Mesenteric fat pad (tissue), 1 donor: ENCODE results near the gene UPF3A. TPM values are rescaled to one million over a fixed set of nuclear protein-coding genes. Genes with fewer than 3 reads are reported as not detected.
"Not testable (repeated sequence)": the region's sequence is repeated elsewhere in the genome, so short reads cannot be mapped to it uniquely, and the experiment has no call there.

Experiments used
- DNase-seq: peaks from one replicate; pipeline ENCODE4 v3.0.0-alpha.2; 2020; ENCODE audit warnings: low spot score
- long read RNA-seq: library from polyadenylated mRNA; unstranded; transcript quantifications from one replicate; pipeline ENCODE4 v2.0.0, GENCODE V29; 2020
- total RNA-seq: library from RNA; stranded (reverse); fragmentation: NEBNext Ultra II Directional; extraction: Animal tissue kit (Norgen Biotek cat#: 25700); gene quantifications from one replicate; pipeline ENCODE4 v1.2.1, GENCODE V29; 2021
- donor health status: DM: yes; HTN: yes; CAD: no.

Gene UPF3A, protein sequence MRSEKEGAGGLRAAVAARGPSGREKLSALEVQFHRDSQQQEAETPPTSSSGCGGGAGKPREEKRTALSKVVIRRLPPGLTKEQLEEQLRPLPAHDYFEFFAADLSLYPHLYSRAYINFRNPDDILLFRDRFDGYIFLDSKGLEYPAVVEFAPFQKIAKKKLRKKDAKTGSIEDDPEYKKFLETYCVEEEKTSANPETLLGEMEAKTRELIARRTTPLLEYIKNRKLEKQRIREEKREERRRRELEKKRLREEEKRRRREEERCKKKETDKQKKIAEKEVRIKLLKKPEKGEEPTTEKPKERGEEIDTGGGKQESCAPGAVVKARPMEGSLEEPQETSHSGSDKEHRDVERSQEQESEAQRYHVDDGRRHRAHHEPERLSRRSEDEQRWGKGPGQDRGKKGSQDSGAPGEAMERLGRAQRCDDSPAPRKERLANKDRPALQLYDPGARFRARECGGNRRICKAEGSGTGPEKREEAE
- total RNA-seq = 39.6 TPM
- long read RNA-seq, partial matches to known transcripts = 37 of 69 reads
- long read RNA-seq, other reads (novel, unspliced or antisense) = 29 of 69 reads

DNA sequence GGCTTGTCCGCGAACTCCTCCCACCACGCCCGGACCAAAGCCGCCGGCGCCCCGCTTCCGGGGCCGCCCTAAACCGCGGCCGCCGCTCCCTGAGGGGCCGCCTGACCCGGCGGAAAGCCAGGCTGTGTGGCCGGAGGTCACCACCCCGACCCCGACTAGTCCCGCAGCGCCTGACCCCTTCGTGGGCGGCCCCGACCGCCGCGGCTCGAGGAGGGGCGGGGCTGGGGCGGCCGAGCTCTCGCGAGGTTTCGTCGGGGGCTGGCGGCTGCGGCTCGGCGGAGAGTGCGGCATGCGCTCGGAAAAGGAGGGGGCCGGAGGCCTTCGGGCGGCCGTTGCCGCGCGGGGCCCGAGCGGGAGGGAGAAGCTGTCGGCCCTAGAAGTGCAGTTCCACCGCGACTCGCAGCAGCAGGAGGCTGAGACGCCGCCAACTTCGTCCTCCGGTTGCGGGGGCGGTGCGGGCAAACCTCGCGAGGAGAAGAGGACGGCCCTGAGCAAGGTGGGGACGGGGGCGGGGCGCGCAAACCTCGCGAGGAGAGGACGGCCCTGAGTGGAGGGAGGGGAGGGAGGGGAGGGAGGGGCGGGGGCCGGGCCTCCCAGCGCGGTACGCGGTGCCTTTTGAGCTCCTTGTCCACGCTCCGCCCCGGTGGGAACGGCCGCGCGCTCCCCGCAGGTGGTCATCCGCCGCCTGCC, at the start of gene UPF3A:
TSS of gene UPF3A (plus strand) at position 251 of the 690 bp plus-strand sequence. CDS start at position 290, 39 bp downstream.
- peak; percentile 97 for DNase-seq

DNA sequence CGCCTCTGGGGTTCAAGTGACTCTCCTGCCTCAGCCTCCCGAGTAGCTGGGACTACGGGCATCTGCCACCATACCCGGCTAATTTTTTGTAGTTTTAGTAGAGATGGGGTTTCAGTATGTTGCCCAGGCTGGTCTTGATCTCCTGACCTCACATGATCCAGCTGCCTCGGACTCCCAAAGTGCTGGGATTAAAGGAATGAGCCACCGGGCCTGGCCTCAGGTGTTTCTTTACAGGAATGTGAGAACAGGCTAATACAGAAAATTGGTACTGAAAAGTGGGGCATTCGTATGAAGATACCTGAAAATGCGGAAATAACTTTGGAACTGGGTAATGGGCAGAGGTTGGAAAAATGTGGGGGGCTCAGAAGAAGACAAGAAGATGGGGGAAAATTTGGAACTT, 49.5 kb upstream of the UPF3A start:
- DNase-seq = no peak

DNA sequence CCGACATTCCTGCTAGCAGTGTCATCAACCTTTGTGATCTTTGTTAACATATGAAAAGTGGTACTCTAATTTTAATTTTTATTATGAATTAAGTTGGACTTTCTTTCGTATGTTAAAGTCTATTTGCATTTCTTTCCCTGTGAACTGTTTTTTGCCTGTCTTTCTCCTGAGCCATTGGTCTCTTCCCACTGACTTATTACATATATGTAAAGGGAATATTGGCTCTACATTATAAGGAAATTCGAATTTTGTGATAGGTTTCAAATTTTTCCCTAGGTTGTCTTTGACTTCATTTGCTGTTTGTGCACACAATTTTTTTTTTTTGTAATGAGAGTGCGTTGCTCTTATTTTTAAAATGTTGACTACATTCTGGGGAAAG, 47.1 kb upstream of the UPF3A start:
- no peak for DNase-seq

DNA sequence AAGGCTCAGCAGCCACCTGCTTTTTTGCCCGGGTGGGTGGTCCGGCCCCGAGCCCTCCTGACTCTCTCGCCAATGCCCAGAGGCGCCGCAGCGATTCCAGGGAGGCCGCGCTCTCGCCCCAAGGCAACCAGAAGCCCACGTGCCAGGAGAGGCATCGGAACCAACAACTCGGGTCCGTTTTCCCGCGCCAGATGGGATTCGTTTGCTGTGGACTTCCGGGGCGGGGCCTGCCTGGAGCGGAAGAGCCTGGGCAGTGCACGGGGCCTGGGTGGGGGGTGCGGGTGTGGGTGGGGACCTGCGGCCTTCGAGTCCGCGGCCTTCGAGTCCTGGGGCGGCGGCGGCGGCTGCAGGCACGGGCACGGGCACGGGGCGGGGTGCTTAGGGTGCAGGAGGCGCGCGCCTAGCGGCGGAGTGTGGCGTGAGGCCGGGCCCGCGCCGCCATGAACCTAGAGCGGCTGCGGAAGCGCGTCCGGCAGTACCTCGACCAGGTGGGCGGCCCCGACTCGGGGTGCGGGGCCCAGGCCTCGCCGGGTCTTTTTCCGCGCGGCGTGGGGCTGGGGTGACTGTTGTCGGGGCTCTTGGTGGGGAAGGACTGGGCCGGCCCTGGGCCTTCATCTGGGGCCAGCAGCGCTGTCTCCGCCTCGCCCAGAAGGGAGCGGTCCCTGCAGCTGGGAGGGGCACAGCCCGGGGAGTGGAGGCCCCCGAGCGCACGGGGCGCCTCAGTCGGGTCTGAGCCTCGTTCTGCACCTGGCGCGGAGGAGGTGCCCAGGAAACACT, 46.6 kb upstream of the UPF3A start, which contains the start of gene CDC16:
TSS of gene CDC16 (plus strand) at position 253 of the 777 bp plus-strand sequence. CDS start at position 441, 188 bp downstream.
- DNase-seq = peak; percentile 96

DNA sequence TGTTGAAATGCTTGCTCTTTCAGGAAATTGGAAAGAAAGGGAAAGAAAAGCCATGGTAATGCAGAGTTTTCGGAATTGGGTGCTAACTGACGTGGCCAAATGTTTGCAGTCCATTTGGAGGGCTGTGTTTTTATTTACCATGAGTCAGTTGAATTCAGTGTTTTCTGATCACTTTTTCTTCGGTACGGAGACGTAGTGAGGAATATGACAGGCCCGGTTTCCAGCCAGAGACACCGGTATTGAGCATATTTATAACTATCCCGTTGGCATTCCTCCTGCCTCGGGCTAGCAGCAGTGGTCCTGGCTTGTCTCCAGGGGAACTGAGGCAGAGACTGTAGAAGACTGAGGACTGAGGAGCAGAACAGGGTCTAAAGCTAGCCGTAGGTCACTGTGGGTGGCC, 45.7 kb upstream of the UPF3A start:
- no peak for DNase-seq

DNA sequence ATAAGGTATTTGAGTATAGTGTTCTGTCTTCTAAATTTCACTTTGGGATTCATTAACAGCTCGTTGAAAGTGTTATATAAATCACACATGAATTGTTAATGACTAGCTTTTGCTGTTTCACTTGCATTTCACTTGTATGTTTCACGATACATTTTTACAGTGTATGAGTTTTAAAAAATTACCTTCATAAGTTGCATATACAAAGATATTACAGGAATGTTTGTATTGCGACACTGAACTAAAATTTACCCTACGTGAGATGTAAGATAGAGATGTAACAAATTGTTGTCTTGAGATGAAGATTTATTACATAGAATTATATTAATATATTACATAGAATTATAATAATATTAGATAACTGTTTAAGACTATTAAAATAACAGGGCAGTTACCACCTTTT, 45.2 kb upstream of the UPF3A start:
- no peak for DNase-seq

DNA sequence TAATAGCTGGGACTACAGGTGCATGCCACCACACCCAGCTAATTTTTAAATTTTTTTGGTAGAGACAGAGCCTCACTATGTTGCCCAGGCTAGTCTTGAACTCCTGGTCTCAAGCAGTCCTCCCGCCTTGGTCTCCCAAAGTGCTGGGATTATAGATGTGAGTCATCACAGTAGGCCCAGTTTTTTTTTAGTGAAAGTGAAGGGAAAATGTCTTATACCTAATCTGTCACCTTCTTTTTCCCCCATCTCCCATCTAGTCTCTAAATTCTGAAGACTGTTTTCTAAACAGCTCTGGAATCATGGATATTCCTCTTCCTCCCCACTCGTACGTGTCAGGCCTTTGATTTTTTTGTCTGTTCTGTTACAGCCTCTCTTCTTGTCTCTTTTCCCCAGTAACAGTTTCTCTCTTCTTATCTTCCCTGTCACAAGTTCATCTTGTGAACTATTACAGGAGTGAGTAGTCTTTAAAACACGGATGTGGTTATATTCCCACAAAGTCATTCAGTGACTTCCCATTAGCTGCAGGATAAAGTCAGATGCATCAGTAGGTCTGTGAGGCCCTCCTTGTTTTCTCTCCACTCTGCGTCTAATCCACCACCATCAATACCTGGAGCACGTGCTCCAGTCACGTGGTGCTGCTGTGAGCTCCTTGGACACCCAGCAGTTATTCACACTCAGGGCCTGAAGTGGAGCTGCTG, 43.8 kb upstream of the UPF3A start:
- DNase-seq = no peak

DNA sequence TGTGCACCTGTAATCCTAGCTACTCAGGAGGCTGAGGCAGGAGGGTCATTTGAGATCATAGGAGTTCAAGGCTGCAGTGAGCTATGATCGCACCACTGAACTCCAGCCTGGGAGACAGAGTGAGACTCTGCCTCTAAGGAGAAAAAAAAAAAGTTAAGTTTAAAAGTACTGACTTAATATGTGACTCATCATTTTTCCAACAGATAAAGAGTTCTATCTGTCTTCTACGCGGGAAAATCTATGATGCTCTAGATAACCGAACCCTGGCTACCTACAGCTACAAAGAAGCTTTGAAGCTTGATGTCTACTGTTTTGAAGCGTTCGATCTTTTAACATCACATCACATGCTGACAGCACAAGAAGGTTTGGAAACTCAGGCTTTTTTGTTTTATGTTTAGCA, 39.5 kb upstream of the UPF3A start:
- DNase-seq = no peak

DNA sequence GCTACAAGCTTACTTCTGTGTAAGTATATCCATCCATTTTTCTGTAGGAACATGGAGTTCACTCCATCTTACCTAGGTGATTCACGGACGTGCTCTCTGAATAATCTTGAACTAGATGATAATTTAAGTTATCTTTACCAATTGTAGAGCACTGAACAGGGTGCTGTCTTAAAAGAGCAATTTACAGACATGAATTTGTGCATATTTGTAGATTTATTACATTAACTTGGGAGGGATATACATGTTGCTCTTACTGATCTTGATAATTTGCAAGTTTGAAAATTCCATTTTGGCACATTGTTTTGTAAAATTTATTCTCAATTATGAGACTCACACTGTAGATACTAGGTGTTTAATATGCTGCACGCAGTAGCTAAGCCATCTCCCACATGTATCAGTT, 37.4 kb upstream of the UPF3A start:
- no peak for DNase-seq

DNA sequence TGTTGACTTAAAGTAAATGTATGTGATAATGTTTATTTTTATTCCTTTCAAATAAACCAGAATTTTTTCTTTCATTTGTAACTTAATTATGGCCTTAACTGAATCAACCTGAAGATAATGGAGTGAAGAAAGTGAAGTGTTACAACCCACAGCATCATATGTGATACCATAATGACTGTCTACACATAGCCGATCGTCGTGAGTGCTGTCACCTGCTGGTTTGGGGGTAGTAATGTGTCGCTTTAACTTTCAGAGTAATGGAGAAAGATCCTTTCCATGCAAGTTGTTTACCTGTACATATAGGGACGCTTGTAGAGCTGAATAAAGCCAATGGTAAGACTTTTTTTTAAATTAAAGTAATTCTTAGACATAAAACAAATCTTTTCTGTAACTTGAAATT, 36.8 kb upstream of the UPF3A start:
- DNase-seq = no peak

DNA sequence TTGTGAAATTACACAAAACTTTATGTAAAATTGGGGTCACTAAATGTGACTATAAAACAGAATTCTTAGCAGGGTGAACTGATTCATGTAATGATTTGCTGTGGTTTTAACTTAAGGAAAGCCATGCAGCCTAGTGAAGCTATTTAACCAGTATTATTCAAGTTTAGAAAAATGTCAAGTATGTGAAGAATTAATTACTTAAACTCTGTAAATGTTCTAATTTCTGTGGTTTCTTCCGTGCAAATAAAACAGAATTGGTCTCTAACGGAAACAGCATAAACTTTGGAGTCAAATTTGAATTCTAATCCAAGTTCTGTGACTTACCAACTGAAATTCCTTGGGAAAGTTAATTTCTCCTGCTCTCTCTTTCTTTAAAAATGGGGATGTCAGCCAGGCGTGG, 33.4 kb upstream of the UPF3A start:
- no peak for DNase-seq

DNA sequence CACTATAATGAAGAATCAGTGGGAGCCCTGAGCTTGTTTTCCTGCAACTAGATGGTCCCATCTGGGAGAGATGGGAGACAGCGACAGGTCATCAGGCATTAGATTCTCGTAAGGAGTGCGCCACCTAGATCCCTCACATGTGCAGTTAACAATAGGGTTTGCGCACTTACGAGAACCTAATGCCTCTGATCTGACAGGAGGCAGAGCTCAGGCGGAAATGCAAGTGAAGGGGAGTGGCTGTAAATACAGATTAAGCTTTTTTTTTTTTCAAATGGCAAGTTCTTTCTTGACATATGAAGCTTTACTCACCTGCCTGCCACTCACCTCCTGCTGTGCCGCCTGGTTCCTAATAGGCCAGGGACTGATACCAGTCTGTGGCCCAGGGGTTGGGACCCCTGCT, 32.3 kb upstream of the UPF3A start:
- no peak for DNase-seq

DNA sequence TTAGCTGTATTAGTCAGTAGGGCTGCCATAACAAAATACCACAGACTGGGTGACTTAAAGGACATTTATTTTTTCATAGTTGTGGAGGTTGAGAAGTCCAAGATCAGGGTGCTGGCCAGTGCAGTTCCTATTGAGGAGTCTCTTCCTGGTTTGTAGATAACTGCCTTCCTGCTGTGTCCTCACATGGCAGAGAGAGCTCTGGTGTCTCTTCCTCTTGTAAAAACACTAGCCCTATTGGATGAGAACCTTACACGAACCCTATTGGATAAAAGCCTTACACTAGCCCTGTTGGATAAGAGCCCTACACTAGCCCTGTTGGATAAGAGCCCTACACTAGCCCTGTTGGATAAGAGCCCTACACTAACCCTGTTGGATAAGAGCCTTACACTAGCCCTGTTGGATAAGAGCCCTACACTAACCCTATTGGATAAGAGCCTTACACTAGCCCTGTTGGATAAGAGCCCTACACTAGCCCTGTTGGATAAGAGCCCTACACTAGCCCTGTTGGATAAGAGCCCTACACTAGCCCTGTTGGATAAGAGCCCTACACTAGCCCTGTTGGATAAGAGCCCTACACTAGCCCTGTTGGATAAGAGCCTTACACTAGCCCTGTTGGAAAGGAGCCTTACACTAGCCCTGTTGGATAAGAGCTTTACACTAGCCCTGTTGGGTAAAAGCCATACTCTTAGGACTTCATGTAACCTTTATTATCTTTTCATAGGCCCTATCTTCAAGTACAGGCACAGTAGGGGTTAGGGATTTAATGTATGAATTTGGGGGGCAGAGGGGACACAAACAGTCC, 29.6 kb upstream of the UPF3A start:
- DNase-seq = not testable (repeated sequence)

DNA sequence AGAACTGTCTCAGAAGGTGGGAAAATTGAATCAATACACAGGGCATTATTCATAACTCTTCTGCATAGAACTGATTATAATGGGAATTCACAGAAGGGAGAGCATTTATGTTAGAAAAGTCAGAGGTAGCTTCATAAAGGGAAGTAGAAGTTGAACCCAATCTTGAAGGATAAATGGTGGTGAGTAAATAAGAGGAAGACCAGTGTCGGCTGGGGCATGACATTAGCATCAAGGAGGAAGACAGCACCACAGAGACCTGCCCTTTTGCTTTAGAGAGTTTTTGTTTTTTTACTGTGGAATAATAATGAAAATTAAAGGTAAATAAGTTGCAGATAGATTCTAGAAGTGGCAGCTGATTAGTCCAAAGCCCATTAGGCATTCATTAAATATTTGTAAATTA, 24.9 kb upstream of the UPF3A start:
- no peak for DNase-seq

DNA sequence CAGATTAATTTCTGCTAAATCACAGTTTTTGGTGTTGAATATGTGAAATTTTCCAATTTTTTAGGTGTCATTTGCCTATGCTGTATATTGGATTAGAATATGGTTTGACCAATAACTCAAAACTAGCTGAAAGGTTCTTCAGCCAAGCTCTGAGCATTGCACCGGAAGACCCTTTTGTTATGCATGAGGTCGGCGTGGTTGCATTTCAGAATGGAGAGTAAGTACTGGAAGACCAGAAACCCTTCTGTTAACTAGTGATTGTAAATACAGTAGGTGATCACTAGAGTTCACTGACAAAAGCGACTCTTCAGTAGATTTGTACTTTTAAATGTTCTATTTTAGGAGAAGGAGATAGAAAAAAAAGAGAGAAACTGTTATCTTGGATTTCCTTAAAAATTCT, 24.4 kb upstream of the UPF3A start:
- no peak for DNase-seq

DNA sequence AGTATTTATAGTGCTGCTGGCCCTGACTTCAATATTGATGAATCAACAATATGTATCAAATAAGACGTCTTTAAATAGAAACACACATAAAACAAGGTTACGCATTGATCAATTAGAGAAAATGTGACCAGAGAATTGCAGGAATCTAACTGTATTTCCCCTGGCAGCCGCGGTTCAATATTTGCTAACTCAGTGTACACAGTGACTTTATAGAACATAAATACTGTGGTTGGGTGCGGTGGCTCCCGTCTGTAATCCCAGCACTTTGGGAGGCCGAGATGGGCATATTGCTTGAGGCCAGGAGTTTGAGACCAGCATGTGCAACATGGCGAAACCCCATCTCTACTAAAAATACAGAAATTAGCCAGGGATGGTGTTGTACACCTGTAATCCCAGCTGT, 22.8 kb upstream of the UPF3A start:
- no peak for DNase-seq

DNA sequence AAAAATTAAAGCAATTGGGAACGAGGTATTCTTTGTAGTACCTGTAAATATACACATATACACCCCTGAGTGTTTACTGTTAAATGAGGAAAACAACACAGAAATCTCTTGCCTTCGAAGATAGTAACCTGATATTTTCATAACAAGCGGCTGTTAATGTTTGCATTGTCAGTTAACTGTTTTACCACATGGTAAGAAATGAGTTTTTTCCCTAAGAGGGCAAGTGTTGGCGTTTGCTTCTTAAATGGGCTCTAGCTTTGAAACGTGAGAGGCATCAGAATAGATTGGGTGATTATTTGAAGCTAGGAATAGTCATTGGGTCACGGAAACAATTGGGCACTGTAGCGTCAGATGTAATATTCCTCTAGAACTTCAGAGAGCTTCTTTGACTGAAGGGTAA, 22.0 kb upstream of the UPF3A start:
- no peak for DNase-seq

DNA sequence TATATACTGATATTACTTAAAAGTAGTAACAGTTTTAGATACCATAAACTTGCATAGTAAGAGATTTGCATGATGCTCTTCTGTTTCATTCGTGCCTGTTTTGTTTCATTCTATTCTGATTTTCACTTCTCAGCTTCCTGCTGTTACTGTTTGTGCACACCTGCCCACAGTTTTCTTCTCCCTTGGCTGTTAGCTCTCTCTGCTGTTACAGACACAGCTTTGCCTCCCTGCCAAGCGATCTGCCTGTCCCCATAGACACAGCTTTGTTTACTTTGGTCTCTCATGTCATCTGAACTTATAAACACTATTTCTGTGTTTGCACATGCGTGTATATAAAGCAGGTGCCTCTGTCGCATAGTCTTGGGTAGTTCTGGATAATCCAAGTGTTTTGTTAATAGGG, 21.4 kb upstream of the UPF3A start:
- no peak for DNase-seq

DNA sequence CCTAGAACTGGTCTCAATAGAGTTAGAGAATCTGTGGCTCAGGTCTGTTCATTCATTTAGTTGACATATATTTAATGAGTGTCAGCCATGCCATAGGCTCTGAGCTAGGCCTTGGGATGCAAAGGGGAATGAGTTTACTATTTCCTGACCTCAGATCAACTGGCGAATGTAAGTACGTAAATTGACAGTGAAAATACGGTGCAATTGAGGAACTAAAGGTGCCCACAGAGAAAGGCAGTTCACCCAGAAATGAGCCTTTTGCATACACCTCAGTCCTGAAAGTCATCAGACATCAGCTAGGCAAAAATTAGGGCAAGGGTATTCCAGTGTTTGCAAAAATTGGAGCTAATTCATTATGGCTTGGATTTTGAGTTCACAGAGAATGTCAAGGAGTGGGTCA, 20.6 kb upstream of the UPF3A start:
- no peak for DNase-seq

DNA sequence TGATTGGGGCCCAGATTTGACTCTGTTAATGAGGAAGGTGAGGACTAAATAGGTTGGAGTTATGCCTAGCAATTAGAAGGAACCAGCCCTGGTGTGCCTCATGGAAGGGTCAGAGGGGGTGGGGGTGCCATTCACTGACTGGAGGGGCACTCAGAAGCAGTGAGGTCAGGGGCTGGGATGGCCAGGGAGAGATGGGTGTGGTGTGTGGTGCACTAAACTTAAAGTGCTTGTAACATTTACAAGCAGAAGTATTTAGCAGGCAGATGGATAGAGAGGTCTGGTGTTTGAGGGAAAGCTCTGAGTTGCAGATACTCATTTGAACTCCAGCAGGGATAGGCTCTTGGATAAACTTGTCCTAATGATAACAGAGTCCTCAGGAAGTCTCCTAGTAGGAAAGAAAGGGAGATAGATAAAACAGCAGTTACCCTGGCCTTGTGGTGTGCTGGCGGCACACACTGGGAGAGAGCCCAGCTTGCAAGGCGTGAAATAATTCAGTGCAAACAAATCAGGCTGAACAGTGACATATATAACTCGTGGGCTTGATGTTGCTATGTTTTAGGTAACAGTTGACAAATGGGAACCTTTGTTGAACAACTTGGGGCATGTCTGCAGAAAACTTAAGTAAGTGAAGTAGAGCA, 20.0 kb upstream of the UPF3A start:
- no peak for DNase-seq
